GM19351 (cell line): ENCODE data around the gene TPH1.
"Not testable (repeated sequence)": the region's sequence is repeated elsewhere in the genome, so short reads cannot be mapped to it uniquely, and the experiment has no call there.

ENCODE experiments used
- ATAC-seq: cut with Tn5 transposase; IDR thresholded peaks from one replicate; pipeline ENCODE4 v1.9.1; 2021; ENCODE audit warnings: mild to moderate bottlenecking, moderate library complexity; ENCODE audit not compliant: unreplicated experiment

The TPH1 gene

GRCh38 chr11:18027475-18027874 is 18.6 kb downstream of the TPH1 start:
- ATAC-seq, result no peak

DNA sequence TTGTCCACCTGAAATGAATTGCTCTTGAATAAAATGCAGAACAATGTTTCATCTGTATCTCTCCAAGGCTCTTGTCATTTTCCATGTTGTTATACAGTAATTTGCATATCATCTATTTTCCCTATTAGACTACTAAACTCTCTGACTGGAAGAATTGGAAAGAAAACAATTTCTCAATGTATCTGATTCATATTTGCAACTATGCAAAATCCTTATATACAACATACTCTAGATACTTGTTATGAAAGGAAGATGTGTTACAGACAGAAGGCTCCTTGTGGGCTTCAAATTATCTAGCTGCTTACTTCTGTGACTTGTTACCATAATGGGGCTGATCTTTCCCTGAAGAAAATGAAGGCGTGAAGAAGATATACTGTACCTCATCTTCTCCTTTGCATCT is 23.6 kb downstream of the TPH1 start:
- ATAC-seq, result no peak

GRCh38 chr11:18019650-18020049 is 26.4 kb downstream of the TPH1 start:
- ATAC-seq, result no peak

- no peak for ATAC-seq
Observed at GRCh38 chr11:18016789-18017188, 29.3 kb downstream of the TPH1 start.

DNA sequence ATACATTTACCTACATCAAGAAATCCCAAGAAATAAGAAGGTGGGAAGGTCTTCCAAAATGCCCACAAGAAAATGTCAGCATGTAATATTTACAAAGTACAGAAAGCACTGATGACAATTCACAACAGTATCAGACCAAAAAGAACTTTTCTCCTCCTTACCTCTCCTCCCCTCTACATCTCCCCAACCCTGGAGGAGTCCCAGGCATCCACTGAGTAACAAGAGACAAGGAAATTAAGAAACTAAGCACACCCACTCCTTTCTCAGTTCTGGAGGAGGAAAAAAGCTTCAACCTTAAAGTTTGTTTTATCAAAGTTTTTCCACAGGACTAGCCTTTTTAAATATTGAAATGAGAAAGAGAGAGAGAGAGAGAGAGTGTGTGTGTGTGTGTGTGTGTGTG is 31.2 kb downstream of the TPH1 start:
- no peak for ATAC-seq

GRCh38 chr11:18013790-18014507 is 32.1 kb downstream of the TPH1 start:
- ATAC-seq, result no peak

DNA sequence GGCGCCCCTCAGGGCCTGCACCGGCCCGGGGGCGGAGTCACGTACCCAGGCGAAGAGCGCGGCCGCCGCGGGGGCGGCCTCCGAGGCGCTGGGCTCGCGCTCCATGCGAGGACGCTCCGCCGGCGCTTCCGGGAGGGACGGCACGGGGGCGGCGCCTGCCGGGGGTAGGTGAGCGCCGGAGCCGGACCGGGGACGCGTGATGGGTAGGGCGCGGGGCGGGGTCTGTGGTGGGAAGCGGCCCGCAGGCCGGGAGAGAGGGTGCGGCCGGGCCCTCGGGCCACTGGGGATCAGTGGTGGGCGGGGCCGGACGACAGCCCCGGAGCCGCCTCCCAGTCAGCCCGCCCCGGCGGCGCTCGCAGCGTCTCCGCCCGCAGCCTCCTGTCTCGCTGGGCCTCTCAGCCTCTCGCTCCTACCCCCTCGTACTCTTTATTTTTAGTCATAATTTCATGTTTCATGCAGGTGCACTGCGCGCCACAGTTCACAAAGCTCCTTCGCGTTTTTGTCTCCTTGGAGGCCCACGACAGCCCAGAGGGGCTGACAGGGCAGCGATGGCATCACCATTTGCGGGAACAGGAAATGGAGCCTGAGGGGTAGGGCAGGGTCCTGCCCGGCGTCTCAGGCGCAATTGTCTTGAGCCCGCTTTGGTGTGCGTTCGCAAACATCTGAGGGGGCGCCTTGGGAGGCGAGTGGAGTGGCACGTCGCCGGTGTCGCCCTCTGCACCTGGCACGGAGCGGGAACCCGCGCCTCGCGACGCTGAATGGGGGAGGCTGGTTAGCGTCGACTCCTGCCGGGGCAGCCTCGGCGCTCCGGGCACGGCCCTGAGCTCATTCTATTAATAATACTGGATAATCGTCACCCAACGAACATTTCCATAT is 32.9 kb downstream of the TPH1 start, which contains the start of gene SERGEF:
TSS of gene SERGEF (minus strand) at position 142 of the 876 bp plus-strand sequence. CDS start at position 105, 37 bp downstream.
- peak; percentile 88 for ATAC-seq

DNA sequence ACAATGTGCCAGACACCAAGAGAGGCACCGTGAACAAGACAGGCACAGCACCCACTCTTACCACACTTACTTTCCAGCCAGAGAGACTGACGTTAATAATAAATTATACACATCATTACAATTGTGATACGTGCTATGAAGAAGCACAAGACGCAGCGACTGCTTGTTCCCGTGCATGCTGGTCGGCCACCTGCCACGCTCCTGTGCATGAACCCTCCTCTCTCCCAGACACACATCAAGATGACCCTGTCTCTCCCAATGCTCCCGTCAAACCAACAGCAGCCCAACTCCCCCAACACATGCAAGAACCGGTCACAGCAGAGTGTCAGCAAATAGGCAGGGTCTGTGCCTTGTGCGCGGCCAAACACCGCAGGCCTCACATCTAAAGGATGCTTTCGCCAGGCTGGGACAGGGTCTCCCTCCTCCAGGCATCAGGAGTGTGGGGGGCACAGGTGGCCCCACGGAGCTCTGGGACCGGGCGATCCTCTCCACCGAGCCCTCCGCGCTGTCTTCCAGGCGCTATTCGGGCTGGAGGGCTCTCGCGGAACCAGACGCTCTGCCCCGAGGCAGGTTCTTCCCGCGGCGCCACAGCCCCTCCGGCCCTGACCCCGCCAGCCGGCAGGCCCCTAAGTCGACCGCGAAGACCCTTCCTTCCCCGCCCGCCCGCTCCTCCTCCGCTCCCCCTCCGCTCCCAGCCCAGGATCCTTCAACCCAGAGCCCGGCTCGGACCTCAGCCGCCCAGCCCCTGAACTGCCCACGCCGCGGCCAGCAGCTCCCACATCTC is 33.8 kb downstream of the TPH1 start:
- peak; percentile 10 for ATAC-seq

- no peak for ATAC-seq
Observed at GRCh38 chr11:18011633-18012032, 34.4 kb downstream of the TPH1 start.

- ATAC-seq, result no peak
Observed at GRCh38 chr11:18010977-18011586, 35.0 kb downstream of the TPH1 start.

DNA sequence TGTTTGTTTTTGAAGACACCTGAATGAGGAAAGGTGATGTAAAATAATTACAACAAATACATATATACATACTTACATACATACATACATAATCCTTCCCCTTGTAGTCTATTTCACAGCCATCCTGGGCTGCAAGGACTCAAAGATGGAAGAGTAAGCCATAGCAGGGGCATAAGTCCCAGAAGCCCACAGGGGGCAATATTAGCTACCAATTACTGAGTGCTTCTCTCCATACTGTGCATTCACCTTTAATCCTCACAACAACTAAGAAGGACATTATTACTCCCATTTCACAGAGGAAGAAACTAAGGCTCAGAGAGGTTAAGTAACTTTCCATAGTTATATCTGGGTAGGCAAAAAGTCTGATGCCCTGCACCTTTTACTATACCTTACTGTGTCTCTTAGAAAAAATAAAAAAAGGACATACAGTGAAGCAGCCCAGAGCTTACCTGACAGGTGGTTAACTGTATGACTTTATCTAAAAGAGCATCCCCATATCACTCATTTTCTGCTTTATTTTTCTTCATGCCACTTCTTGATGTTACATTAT is 35.9 kb downstream of the TPH1 start:
- ATAC-seq, result no peak

DNA sequence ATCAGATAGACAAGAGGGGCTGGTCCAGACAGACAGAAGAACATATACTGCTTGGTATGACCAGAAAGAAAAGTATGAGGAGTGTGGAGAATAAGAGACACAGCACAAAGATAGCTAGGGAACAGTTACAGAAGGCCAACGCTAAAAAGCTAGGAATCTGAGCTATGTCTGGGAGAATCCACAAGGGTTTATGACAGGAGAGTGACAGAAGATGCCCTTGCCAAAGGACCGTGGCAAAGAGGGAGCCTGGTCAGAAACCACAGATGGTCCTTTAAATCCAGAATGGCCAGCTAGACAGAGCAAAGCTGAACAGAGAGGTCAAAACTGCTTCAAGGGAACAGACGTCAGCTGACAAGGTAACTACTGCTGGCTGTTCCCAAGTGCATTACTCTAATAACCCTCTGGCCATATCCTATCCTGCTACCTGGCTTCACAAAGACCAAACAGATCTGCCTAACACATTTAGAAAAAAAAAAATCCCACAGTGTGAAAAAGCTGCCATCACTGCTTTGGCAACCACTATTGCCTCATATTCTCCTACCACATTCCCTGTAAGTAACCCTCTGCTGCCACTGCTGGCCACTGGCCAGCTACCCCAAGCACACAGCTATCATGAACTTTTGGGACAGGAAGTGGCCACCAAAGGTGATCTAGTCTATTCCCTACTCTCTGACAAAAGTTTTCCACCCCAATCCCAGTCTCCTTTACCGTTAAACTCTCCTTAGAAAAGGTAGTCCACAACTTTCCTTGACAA is 40.5 kb downstream of the TPH1 start:
- ATAC-seq, result no peak

- no peak for ATAC-seq
Observed at GRCh38 chr11:18001191-18001590, 44.9 kb downstream of the TPH1 start.

GRCh38 chr11:18000760-18001159 is 45.3 kb downstream of the TPH1 start:
- ATAC-seq, result no peak

DNA sequence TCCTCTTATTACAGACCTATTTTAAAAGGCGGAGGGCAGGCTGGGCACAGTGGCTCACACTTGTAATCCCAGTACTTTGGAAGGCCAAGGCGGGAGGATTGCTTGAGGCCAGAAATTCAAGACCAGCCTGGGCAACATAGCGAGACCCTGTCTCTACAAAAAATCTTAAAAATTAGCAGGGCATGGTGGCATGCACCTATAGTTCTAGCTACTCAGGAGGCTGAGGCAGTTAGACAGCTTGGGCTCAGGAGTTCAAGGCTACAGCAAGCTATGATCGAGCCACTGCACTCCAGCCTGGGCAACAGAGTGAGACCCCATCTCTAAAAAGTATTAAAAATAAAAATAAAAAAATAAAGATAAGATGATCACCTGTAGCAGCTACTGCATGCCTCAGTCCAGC is 45.9 kb downstream of the TPH1 start:
- ATAC-seq, result not testable (repeated sequence)
